DND-41 (cell line): ENCODE results near the gene NEU3.

Experiments used
- EZH2 ChIP-seq: IDR thresholded peaks from 3 replicates; pipeline ENCODE4 v1.6.1; 2012; ENCODE audit warnings: borderline replicate concordance, low read depth, mild to moderate bottlenecking, moderate library complexity, low read length, inconsistent platforms; ENCODE audit not compliant: severe bottlenecking
- TF ChIP-seq, protein P1 (sequence below): IDR thresholded peaks from 2 replicates; pipeline ENCODE4 v1.5.1; 2012; ENCODE audit warnings: borderline replicate concordance, low read length, moderate library complexity, mild to moderate bottlenecking; ENCODE audit not compliant: poor library complexity, severe bottlenecking; ENCODE audit errors: extremely low read depth

GRCh38 chr11:74966651-74967050, 22.1 kb upstream of the NEU3 start:
- TF ChIP-seq, protein P1, sequence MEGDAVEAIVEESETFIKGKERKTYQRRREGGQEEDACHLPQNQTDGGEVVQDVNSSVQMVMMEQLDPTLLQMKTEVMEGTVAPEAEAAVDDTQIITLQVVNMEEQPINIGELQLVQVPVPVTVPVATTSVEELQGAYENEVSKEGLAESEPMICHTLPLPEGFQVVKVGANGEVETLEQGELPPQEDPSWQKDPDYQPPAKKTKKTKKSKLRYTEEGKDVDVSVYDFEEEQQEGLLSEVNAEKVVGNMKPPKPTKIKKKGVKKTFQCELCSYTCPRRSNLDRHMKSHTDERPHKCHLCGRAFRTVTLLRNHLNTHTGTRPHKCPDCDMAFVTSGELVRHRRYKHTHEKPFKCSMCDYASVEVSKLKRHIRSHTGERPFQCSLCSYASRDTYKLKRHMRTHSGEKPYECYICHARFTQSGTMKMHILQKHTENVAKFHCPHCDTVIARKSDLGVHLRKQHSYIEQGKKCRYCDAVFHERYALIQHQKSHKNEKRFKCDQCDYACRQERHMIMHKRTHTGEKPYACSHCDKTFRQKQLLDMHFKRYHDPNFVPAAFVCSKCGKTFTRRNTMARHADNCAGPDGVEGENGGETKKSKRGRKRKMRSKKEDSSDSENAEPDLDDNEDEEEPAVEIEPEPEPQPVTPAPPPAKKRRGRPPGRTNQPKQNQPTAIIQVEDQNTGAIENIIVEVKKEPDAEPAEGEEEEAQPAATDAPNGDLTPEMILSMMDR, result no peak
- TF ChIP-seq EZH2, result no peak
